IPS-11a (cell line): ENCODE measurements around the gene TNFAIP1.
"Not testable (repeated sequence)": the region's sequence is repeated elsewhere in the genome, so short reads cannot be mapped to it uniquely, and the experiment has no call there.

Experiments used
- H3K4me3 ChIP-seq: one replicate; pipeline ENCODE4 v1.5.1; 2013; ENCODE audit warnings: low read depth, low read length, control low read depth

The TNFAIP1 gene

GRCh38 chr17:28335201-28335958 is at the start of gene TNFAIP1, which contains the start of gene IFT20:
Gene TNFAIP1 (plus strand): TSS chr17:28335761. CDS start chr17:28339522, 3,761 bp downstream.
Gene IFT20 (minus strand): TSS chr17:28335472. CDS start chr17:28331985, 3,487 bp downstream.
- H3K4me3 ChIP-seq: peak within 1 kb of the TSS; percentile 92

- H3K4me3 ChIP-seq: no peak overlapping the region
These were observed 49.6 kb upstream of the TNFAIP1 start for GRCh38 chr17:28285965-28286364.

- no peak overlapping the region for H3K4me3 ChIP-seq
These were observed 44.9 kb upstream of the TNFAIP1 start for GRCh38 chr17:28290703-28291102.

- H3K4me3 ChIP-seq: no peak overlapping the region
These were observed 43.7 kb upstream of the TNFAIP1 start for GRCh38 chr17:28291780-28292330.

GRCh38 chr17:28292878-28293277 is 42.7 kb upstream of the TNFAIP1 start:
- not testable (repeated sequence) for H3K4me3 ChIP-seq

- H3K4me3 ChIP-seq: no peak overlapping the region
These were observed 41.6 kb upstream of the TNFAIP1 start for GRCh38 chr17:28293994-28294393.

GRCh38 chr17:28295677-28296578 is 39.6 kb upstream of the TNFAIP1 start:
- H3K4me3 ChIP-seq: no peak overlapping the region

GRCh38 chr17:28298449-28298848 is 37.1 kb upstream of the TNFAIP1 start:
- H3K4me3 ChIP-seq: no peak overlapping the region

GRCh38 chr17:28306954-28307401 is 28.6 kb upstream of the TNFAIP1 start:
- H3K4me3 ChIP-seq: no peak overlapping the region

- H3K4me3 ChIP-seq: no peak overlapping the region
These were observed 21.7 kb upstream of the TNFAIP1 start for GRCh38 chr17:28313841-28314240.

GRCh38 chr17:28315846-28316705 is 19.5 kb upstream of the TNFAIP1 start:
- no peak overlapping the region for H3K4me3 ChIP-seq

GRCh38 chr17:28317099-28317965 is 18.2 kb upstream of the TNFAIP1 start:
- no peak overlapping the region for H3K4me3 ChIP-seq

- H3K4me3 ChIP-seq: peak overlapping the region; percentile 81
These were observed 17.4 kb upstream of the TNFAIP1 start for GRCh38 chr17:28317966-28318758.

GRCh38 chr17:28318759-28319597 is 16.6 kb upstream of the TNFAIP1 start, which contains the start of gene TMEM97:
Gene TMEM97 (plus strand): TSS chr17:28319200. CDS start chr17:28319240, 40 bp downstream.
- peak within 1 kb of the TSS; percentile 81 for H3K4me3 ChIP-seq

- H3K4me3 ChIP-seq: peak overlapping the region; percentile 81
These were observed 16.0 kb upstream of the TNFAIP1 start for GRCh38 chr17:28319598-28319935.

- H3K4me3 ChIP-seq: peak overlapping the region; percentile 81
These were observed 15.1 kb upstream of the TNFAIP1 start for GRCh38 chr17:28320215-28321061.

- H3K4me3 ChIP-seq: no peak overlapping the region
These were observed 11.3 kb upstream of the TNFAIP1 start for GRCh38 chr17:28324267-28324745.
